HG02610 (cell line): ENCODE measurements around the gene ARL15.

Source experiments
- ATAC-seq: cut with Tn5 transposase; IDR thresholded peaks from one replicate; pipeline ENCODE4 v1.9.1; 2021; ENCODE audit warnings: mild to moderate bottlenecking, moderate library complexity; ENCODE audit not compliant: unreplicated experiment

The ARL15 gene

GRCh38 chr5:54162184-54162583, 148.2 kb downstream of the ARL15 start:
- ATAC-seq = no peak

DNA sequence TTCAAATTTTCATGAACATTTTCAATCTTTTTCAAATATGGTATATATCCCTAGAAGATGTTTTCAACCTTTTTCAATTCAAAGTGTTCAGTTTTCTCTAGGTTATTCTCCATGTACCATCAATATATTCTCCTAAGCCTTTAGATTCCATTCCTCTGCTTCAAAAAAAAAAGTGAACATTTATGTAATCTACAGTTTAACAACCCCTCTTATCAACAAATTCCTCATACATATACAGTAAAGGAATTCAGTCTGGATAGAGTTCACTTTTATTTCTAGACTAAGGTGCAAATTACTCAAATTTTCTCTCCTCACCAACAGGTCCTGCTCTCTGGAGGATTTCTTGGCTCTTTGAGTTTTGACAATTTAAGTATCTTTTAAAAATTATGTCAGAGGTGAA, 150.0 kb downstream of the ARL15 start:
- ATAC-seq = no peak

GRCh38 chr5:54159893-54160195, 150.5 kb downstream of the ARL15 start:
- ATAC-seq = no peak

- no peak for ATAC-seq
Measured at GRCh38 chr5:54159153-54159892, 151.1 kb downstream of the ARL15 start.

- no peak for ATAC-seq
Measured at GRCh38 chr5:54156577-54156976, 153.8 kb downstream of the ARL15 start.

DNA sequence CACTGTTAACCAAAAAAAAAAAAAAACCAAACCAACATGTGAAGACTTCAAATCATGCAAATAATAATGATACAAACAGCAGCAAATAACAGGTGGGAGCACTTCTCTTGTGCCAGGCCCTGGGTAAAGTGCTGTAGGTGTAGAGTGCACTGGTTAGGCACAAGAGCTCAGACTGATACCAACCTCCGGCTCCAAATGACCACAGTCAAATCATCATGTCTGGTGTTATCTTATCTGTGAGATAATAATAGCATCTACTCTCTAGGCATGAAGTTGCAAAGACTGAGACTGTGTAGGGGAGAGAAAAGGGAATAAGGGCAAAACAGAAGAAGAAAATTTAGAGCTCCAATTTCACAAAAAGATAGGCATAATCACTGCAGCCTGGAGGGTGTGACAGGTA, 159.5 kb downstream of the ARL15 start:
- ATAC-seq = no peak

- no peak for ATAC-seq
Measured at GRCh38 chr5:54148858-54149257, 161.5 kb downstream of the ARL15 start.

DNA sequence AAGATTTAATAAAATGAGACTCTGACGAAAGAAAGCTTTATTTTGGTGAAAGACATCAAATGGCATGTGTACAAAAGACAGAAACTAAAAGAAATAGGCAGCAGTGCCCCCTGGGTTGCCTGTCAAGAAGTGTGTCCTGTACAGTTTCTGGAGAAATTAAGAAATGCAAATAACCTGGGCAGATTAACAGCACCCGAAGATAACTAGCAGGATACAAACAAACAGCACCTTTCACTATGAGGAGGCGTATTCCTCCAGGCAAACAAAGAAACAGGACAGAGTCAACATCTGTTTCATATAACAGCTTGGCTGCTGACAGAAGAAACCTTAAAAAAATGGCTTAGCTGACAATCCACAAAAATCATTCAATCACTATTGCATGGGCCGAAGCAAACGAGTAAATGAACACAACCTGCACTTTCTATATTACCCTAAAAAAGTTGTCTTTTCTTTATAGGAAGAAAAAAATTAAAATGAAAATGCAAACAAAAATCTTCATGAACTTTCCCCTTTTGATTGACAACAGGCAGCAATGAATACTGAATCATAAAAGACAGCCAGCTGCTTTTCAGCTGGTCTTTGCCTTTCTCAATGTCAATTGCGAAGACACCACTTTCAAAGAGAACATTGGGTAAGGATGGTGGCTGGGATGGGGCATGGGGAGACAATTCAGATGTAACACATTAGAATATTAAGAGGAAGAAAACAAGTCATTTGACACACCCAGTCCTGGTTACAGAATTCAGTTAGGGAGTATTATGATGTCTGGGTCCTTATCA, 162.1 kb downstream of the ARL15 start:
- no peak for ATAC-seq

DNA sequence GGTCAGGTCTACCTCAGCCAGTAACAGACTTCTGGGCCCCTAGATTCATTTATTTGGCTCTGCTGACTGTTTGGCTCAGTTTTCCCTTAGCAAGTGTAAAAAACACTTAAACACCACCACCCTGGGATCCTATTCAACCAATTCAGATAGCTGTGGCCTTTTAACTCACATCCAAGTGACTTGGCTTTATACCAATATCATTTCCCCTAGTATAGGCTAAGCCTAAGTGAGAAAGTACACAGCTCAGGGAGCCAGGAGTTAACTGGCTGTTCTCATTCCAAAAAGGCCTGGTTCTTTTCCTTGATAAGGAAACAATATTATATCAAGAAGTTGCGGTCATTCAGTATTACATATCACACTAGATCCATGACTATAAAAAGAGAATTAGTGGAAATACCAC, 163.5 kb downstream of the ARL15 start:
- ATAC-seq = no peak

GRCh38 chr5:54146390-54146789, 164.0 kb downstream of the ARL15 start:
- no peak for ATAC-seq

DNA sequence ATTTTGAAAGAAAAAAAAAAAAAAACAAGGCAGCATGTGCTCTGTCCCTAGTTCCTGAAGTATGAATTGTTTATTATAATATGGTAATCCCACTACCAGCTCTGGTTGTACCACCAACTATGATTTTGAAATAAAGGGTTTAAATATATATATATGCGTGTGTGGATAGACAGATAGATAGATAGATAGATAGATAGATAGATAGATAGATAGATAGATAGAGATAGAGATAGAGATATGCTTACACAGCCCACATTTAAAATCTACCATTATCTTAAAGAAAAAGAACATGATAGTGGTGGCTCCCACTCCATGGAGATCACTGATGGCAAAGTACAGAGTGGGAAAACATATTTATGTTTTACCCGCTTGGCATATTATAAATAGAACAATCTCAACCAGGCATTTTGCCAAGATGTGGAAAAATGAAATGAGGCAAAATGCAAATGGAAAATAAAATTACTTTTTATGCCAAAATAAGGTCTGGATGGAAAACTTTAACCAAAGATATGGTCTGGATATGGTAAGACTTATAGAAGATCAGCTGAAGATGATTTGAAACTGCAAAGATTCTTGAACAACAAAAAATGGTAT, 170.0 kb downstream of the ARL15 start:
- no peak for ATAC-seq

- ATAC-seq = no peak
Measured at GRCh38 chr5:54136516-54137440, 173.6 kb downstream of the ARL15 start.

DNA sequence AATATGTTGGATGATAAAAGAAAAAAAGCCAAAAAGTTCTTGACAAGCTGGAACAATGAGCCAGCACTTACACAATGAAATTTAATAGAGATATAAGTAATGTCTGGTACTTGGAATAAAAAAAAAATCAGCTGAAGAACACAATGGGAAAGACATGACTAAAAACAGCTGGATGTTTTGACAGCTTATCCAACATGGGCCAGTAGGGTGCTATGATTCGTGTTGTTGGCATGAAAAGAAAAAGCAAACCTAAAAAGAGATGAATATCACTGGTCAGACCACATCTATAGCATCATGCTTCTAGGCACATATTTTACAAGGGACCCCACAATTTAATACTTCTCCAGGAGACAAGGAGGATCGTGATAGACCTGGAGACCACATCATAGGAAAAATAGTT, 175.3 kb downstream of the ARL15 start:
- ATAC-seq = no peak

- ATAC-seq = no peak
Measured at GRCh38 chr5:54133917-54134316, 176.5 kb downstream of the ARL15 start.

DNA sequence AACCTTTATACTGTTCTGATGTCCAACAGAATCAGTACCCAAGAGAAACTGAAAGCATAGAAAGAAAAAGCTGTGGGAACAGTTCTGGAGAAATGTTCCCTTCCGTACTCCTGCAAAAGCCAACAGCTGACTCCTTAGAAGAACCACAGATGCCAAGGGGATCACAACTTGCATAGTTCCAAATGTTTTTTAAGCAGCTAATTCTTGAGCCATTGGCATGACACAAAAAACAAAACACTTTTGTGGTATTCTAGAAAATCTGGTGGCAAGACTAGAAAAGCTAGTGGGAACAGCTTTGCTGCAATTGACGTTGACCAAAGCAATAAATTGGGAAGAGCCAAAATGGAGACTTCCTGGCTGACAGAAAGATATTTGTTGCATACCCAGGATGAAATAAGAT, 189.9 kb downstream of the ARL15 start:
- no peak for ATAC-seq

DNA sequence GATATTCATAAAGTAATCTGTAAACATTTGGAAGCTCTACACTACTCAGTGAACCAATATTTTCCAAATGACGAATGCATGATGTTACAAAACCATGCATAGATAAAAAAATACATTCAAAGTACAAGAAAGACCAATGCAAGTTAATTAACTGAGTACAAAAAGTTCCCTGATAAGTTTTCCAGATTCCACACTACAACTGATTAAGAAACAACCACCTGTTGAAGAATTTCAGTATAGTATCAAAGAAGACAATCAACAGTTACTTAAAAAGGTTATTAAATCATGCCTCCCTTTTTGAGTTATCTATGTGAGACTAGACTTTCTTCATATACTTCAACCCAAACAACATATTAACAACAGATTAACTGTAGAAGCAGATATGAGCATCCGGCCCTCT, 192.4 kb downstream of the ARL15 start:
- ATAC-seq = no peak

DNA sequence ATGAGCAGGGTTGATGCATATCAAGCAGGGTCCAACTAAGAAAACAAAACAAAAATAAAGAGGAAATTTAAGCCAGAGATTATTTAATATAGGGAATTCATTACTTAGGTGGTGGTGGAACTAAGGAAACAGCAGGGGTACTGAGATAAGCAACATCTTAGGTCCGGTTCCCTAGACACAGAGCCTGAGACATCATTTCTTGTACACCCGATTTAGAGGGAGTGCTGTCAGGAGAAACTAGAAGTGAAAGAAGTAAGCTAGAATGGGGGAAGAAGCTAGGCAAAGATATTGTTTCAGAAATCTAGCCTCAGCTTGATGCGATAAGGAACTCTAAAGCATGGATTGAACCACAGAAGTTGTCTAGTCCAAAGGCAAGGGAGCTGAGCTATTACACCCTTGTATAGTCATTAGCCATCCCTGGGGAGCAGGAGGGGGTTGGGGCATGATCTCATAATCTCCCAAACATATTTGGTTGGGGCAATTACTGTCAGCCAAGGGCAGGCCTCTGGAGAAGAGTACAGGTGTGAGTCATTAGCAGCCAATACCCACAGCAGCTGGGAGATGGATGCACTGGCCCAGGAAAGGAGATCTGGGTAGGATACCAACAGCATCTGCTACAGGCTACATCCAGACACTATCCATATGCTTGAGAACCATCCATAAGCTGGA, 194.5 kb downstream of the ARL15 start:
- no peak for ATAC-seq

- ATAC-seq = no peak
Measured at GRCh38 chr5:54113060-54113459, 197.3 kb downstream of the ARL15 start.

- ATAC-seq = no peak
Measured at GRCh38 chr5:54109626-54110330, 200.6 kb downstream of the ARL15 start.

- ATAC-seq = no peak
Measured at GRCh38 chr5:54108136-54108535, 202.2 kb downstream of the ARL15 start.
